Measurements from ENCODE around the gene FOXJ1.

DNA sequence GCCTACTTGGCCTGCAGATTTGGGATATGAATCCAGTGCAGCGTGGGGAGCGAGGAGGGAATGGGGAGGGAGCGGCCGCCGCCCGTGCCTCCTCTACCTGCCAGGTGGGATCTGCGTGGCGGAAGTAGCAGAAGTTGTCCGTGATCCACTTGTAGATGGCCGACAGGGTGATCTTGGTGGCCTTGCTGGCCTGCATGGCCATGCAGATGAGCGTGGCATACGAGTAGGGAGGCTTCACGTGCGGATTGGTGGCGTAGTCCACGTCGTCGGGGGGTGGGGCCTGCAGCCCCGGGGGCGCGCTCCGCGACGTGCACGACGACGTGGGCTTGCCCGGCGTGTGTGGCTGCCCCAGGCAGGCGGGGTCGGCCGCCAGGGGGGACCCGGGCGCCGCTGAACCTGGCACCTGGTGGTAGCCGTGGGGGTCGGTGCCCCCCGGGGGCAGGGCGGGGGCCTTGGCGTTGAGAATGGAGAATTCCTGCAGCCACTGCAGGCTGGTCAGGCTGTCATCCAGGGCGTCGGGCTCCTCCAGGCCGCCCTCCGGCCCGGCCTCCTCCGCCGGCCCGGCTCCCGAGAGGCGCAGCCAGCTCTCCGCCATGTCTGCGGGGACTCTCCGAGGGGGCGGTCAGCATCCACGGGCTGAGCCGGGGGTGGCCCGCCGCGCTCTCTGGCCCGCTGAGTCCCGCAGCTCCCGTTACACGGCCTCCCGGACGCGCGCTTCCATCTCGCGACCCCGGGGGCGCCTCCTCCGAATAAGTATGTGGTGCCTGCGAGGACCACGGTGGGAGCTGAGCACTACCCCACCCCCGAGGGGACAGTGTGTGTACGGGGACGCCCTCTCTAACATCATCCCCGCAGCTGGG is 1.0 kb downstream of the FOXJ1 start:
- TF ChIP-seq, protein P1, sequence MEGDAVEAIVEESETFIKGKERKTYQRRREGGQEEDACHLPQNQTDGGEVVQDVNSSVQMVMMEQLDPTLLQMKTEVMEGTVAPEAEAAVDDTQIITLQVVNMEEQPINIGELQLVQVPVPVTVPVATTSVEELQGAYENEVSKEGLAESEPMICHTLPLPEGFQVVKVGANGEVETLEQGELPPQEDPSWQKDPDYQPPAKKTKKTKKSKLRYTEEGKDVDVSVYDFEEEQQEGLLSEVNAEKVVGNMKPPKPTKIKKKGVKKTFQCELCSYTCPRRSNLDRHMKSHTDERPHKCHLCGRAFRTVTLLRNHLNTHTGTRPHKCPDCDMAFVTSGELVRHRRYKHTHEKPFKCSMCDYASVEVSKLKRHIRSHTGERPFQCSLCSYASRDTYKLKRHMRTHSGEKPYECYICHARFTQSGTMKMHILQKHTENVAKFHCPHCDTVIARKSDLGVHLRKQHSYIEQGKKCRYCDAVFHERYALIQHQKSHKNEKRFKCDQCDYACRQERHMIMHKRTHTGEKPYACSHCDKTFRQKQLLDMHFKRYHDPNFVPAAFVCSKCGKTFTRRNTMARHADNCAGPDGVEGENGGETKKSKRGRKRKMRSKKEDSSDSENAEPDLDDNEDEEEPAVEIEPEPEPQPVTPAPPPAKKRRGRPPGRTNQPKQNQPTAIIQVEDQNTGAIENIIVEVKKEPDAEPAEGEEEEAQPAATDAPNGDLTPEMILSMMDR (IDR thresholded peaks at IDR 0.05; ENCODE audit: insufficient read depth, low read length), result no peak
- TF ChIP-seq POLR2AphosphoS5 (IDR thresholded peaks at IDR 0.05; ENCODE audit: low read depth), result no peak
- TF ChIP-seq, protein P2, sequence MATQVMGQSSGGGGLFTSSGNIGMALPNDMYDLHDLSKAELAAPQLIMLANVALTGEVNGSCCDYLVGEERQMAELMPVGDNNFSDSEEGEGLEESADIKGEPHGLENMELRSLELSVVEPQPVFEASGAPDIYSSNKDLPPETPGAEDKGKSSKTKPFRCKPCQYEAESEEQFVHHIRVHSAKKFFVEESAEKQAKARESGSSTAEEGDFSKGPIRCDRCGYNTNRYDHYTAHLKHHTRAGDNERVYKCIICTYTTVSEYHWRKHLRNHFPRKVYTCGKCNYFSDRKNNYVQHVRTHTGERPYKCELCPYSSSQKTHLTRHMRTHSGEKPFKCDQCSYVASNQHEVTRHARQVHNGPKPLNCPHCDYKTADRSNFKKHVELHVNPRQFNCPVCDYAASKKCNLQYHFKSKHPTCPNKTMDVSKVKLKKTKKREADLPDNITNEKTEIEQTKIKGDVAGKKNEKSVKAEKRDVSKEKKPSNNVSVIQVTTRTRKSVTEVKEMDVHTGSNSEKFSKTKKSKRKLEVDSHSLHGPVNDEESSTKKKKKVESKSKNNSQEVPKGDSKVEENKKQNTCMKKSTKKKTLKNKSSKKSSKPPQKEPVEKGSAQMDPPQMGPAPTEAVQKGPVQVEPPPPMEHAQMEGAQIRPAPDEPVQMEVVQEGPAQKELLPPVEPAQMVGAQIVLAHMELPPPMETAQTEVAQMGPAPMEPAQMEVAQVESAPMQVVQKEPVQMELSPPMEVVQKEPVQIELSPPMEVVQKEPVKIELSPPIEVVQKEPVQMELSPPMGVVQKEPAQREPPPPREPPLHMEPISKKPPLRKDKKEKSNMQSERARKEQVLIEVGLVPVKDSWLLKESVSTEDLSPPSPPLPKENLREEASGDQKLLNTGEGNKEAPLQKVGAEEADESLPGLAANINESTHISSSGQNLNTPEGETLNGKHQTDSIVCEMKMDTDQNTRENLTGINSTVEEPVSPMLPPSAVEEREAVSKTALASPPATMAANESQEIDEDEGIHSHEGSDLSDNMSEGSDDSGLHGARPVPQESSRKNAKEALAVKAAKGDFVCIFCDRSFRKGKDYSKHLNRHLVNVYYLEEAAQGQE (IDR thresholded peaks at IDR 0.05; ENCODE audit: insufficient replicate concordance, low read depth), result no peak

All from HL-60 (cell line).